Right forelimb (tissue), 1 donor: ENCODE measurements around the gene POMT1.
"Not testable (repeated sequence)": the region's sequence is repeated elsewhere in the genome, so short reads cannot be mapped to it uniquely, and the experiment has no call there.

Source experiments
- DNase-seq: peaks from one replicate; pipeline ENCODE4 v3.0.0-alpha.2; 2018

The POMT1 gene

GRCh38 chr9:131500377-131500776, 2.3 kb upstream of the POMT1 start:
- no peak for DNase-seq

DNA sequence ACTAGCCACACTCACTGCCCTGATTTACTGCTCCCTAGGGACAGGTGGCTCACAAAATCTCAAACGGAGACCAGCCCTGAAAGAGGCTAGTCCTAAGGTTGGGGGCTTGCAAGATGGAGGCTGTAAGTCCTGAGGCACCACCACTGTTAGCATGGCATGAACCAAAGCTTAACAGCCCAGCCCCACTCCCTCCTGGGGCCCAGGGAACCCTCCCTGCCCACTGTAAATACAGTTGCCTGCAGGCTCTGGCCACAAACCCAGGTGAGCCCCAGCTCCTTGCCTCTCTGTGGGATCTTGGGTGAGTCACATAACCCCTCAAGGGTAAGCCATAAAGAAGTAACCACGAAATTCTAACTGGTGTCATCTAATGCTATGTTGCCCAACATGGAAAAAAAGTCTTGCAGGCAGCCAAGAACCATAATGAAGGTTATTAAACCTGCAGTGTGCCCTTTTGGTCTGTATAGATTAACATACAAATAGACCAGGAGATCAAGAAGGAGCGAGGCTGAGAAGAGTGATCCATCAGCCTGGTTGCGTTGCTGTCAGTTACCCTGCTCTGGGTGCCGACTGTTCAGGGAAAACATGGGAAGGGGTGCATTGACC, 1.7 kb upstream of the POMT1 start:
- no peak for DNase-seq

DNA sequence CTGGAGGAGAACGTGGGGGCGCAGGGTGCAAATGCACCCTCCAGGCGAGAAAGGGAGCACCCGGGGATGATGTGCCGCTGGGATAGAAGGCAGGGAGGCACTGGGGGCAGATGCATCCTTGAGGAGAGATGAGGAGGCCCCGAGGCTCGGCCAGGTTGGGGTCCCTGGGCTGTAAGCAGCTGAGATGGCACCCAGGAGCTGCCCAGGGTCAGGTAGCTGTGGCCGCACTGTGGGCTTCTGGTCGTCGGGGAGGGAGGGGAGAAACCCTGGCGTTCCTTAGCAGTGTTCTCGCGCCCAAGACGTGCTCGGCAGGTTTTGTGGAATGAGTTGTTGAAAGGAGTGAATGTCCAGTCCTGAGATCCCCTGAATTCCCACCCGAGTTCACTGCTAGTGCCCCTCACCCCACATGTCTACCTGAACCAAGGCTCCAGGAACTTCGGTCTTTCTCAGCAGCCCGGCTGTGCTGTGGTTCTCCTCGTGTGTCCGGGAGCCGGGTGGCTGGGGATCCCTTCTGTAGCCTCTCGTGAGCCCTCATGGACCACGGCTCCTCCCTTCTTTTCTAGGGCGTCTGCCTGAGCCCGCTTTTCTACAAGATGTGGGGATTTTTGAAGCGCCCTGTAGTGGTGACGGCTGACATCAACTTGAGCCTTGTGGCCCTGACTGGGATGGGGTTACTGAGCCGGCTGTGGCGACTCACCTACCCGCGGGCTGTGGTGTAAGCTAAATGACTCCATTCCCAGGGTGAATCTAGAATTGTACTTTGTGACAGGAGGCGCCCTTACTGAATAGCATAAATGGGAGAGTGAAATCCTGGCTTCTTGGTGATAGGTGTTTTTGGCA, 1.1 kb downstream of the POMT1 start:
- no peak for DNase-seq

DNA sequence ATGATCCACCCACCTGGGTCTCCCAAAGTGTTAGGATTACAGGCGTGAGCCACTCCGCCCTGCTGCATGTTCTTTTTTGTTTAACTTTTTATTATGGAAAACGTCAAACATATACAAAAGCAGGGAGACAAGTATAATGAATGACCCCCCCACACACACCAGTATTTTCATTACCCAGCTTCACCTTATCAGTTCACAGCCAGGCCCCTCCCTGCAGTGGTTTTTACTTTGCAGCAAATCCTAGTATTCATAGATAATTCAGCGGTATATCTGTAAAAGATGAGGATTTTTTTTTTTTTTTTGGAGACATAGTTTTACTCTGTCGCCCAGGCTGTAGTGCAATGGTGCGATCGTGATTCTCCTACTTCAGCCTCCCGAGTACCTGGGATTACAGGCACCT, 2.3 kb downstream of the POMT1 start:
- no peak for DNase-seq

DNA sequence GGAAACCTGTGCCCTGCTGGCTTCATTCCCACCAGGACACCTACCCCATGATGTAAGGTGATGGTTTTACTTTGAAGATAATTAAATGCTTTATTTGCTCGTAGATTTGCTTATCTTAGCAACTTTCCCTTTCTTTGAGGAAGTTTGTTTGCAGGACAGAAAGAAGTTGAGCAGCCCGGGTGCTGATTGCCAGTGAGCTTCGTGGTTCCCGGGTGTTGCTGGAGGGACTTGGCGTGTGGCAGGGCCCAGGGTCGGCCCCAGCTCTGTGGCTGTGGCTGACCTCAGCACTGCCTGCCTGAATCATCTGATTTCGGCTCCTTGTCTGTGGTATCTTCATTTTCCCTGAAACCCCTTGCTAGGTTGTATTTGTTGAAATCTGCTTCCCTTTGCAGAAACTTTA, 8.7 kb downstream of the POMT1 start:
- no peak for DNase-seq

DNA sequence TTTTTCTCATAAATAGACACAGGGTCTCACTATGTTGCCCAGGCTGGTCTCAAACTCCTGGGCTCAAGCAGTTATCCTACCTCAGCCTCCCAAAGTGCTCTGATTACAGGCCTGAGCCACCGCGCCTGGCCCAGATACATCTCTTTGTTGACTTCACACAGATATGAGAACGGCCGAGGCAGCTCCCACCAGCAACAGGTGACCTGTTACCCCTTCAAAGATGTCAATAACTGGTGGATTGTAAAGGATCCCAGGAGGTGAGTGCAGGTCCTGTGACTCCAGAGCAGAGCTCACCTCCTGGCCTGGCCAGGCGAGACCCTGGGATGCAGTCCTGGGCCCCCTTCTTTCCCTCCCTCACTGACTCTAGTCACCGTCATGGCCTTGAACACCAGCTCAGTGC, 9.2 kb downstream of the POMT1 start:
- DNase-seq, result no peak

- DNase-seq, result no peak
These were observed 10.5 kb downstream of the POMT1 start for GRCh38 chr9:131513177-131513576.

GRCh38 chr9:131515559-131516031, 12.9 kb downstream of the POMT1 start:
- DNase-seq, result not testable (repeated sequence)

DNA sequence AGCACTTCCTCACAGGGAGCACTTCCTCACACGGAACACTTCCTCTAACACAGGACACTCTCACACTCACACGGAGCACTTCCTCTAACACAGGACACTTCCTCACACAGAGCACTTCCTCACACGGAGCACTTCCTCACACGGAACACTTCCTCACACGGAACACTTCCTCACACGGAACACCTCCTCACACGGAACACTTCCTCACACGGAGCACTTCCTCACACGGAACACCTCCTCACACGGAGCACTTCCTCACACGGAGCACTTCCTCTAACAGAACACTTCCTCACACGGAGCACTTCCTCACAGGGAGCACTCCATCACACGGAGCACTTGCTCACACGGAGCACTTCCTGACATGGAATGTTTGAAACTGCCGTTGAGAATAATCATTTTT, 13.4 kb downstream of the POMT1 start:
- DNase-seq, result no peak

GRCh38 chr9:131516930-131517329, 14.2 kb downstream of the POMT1 start:
- no peak for DNase-seq

DNA sequence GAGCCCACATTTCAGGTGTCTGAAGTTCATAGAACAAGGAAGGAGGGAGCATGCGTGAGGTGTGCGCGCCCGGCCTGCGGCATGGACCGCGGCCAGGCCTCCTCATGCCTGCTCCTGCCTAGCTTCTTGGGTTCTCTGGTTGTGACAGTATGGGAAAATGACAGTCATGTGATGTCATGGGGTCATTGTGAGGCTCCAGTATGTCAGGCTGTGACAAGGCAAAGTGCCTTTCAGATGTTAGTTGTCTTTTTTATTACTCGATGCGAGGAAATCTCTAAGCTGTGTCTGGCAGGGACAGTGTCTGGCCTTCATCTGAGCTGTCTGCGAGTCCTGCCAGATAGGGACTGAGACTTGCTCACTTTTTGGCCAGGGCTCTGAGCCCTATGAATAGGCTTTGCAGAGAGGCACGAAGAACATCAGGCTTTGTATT, 15.1 kb downstream of the POMT1 start:
- no peak for DNase-seq

DNA sequence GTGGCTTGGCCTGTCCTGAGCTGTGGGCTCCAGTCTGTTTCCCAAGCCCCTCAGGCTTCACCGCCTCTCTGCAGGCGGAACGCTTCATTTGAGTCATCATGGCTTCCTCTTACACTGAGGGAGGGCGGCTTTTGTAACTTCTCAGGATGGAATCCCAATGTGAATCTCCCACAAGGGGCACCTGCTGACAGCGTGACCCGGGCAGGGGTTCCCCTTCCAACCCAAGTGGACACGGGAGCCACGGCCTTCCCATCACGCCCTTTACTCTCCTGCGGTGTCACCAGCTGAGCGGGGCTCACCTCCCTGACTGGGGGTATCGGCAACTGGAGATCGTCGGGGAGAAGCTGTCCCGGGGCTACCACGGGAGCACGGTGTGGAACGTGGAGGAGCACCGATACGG, 15.8 kb downstream of the POMT1 start:
- DNase-seq, result no peak

- DNase-seq, result no peak
These were observed 17.8 kb downstream of the POMT1 start for GRCh38 chr9:131520503-131520902.

- DNase-seq, result no peak
These were observed 18.5 kb downstream of the POMT1 start for GRCh38 chr9:131521203-131521602.

- DNase-seq, result no peak
These were observed 19.1 kb downstream of the POMT1 start for GRCh38 chr9:131521822-131522221.

DNA sequence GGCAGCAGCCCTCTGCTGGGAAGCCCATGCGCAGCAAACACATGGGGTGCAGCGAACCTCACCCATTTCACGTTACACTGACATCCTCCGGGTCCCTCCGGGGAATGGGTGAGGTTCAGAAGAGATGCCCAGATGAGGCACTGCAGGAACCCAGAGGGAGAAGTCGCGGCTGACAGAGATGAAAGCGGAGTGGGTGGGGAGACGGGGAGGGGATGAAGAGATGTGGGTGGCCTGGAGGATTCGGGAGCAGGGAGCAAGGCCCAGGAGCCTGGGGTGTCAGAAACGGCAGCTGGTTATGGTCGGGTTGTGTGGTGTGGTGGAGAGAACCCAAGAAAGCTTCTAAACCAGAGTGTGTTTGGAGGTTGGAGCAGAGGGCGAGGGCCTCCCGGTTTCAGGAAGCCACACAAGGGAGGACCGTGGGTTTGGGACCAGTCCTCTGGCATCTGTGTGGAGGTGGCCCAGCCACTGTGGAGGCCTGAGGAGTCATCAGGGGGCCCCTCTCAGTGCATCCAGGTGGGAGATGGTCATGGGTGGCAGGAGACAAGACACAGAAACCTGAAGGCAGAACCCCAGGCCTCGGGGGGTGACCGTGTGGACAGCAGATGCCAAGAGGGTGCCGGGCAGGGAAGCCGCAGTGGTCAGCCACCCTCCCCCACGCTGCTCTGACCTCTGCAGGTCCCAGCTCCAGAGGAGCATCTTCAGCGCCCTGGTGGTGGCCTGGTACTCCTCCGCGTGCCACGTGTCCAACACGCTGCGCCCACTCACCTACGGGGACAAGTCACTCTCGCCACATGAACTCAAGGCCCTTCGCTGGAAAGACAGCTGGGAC, 19.8 kb downstream of the POMT1 start:
- DNase-seq, result no peak

- no peak for DNase-seq
These were observed 20.3 kb downstream of the POMT1 start for GRCh38 chr9:131523086-131523388.

- no peak for DNase-seq
These were observed 21.0 kb downstream of the POMT1 start for GRCh38 chr9:131523451-131524435.

GRCh38 chr9:131524665-131525315, 22.1 kb downstream of the POMT1 start:
- no peak for DNase-seq

- no peak for DNase-seq
These were observed 23.2 kb downstream of the POMT1 start for GRCh38 chr9:131525643-131526565.

DNA sequence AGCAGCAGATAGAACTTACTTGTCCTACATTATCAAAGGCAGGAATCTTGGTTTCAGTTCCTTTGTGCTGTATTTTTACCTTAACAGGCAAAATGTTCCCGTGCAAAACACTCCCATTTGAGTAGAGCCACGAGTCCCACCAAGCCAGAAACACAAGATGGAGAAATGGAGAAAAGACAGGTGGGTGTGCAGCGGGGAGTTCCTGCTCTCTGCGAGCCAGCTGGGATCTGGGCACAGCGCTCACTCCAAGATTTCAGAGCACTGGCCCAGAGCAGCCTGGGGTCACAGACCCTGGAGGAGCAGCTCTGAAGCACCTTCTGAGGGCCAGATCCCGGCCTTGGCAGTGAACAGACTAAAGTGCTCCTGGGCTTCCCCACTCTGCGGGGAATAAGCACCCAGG, 25.5 kb downstream of the POMT1 start:
- no peak for DNase-seq
